ENCODE measurements around the gene CD8A. TPM values are rescaled to one million over a fixed set of nuclear protein-coding genes. Genes with fewer than 3 reads are reported as not detected.
A peak's percentile ranks its signal among the peaks of the same experiment; 100 is the strongest.

Gene CD8A
- polyA plus RNA-seq, 1 experiment, result not detected

- peak overlapping the region; percentile 45 for H3K4me3 ChIP-seq (ENCODE audit: low read depth, low read length)
- no peak for TF ChIP-seq CTCF (IDR thresholded peaks at IDR 0.05; ENCODE audit: low read depth, low read length)
Observed at GRCh38 chr2:86807133-86807467, 16.4 kb upstream of the CD8A start.

GRCh38 chr2:86806059-86806857 is 15.5 kb upstream of the CD8A start:
- TF ChIP-seq CTCF (IDR thresholded peaks at IDR 0.05; ENCODE audit: low read depth, low read length), result no peak
- Histone ChIP-seq H3K27me3 (ENCODE audit: control insufficient read depth, insufficient read depth, low read length) (peaks cover 42% of the 10 kb centered on the region), H3K27ac (ENCODE audit: low read depth, low read length) (no peak overlapping the region), H3K9me3 (ENCODE audit: control insufficient read depth, insufficient read depth, low read length) (no peaks in the 10 kb centered on the region; the same call in 1 of the 2 replicates), H3K4me3 (ENCODE audit: low read depth, low read length) (no peak overlapping the region)
- no peak for DNase-seq (ENCODE audit: low read depth, low spot score)
- ChIA-PET CTCF (no interaction called here), POLR2A (no interaction called here)

More at GRCh38 chr2:86807133-86807467, 16.4 kb upstream of the CD8A start:
- H3K9me3 ChIP-seq (ENCODE audit: control insufficient read depth, insufficient read depth, low read length), result no peaks in the 10 kb centered on the region; the same call in 1 of the 2 replicates
- no peak for DNase-seq (ENCODE audit: low read depth, low spot score)
- H3K27me3 ChIP-seq (ENCODE audit: control insufficient read depth, insufficient read depth, low read length), result peaks cover 45% of the 10 kb centered on the region
- ChIA-PET CTCF (no interaction called here), POLR2A (no interaction called here)
- H3K27ac ChIP-seq (ENCODE audit: low read depth, low read length), result no peak overlapping the region

- Histone ChIP-seq H3K4me3 (ENCODE audit: low read depth, low read length) (no peak overlapping the region), H3K27me3 (ENCODE audit: control insufficient read depth, insufficient read depth, low read length) (peaks cover 15% of the 10 kb centered on the region), H3K9me3 (ENCODE audit: control insufficient read depth, insufficient read depth, low read length) (peaks cover 6% of the 10 kb centered on the region; the same call in 1 of the 2 replicates), H3K27ac (ENCODE audit: low read depth, low read length) (no peak overlapping the region)
- POLR2A ChIA-PET, result no interaction called here
- no peak for DNase-seq (ENCODE audit: low read depth, low spot score)
- TF ChIP-seq CTCF (IDR thresholded peaks at IDR 0.05; ENCODE audit: low read depth, low read length), result no peak
- CTCF ChIA-PET, result no interaction called here
Observed at GRCh38 chr2:86800856-86801567, 10.3 kb upstream of the CD8A start.

- Histone ChIP-seq H3K9me3 (ENCODE audit: control insufficient read depth, insufficient read depth, low read length) (peaks cover 11% of the 10 kb centered on the region), H3K4me3 (ENCODE audit: low read depth, low read length) (no peak overlapping the region), H3K27ac (ENCODE audit: low read depth, low read length) (no peak overlapping the region), H3K27me3 (ENCODE audit: control insufficient read depth, insufficient read depth, low read length) (peaks cover 38% of the 10 kb centered on the region)
- DNase-seq (ENCODE audit: low read depth, low spot score), result no peak
- ChIA-PET POLR2A (no interaction called here), CTCF (no interaction called here)
- TF ChIP-seq CTCF (IDR thresholded peaks at IDR 0.05; ENCODE audit: low read depth, low read length), result no peak
Observed at GRCh38 chr2:86794861-86795260, 4.1 kb upstream of the CD8A start.

- Histone ChIP-seq H3K27ac (ENCODE audit: low read depth, low read length) (no peak overlapping the region), H3K9me3 (ENCODE audit: control insufficient read depth, insufficient read depth, low read length) (peaks cover 11% of the 10 kb centered on the region), H3K27me3 (ENCODE audit: control insufficient read depth, insufficient read depth, low read length) (peaks cover 48% of the 10 kb centered on the region), H3K4me3 (ENCODE audit: low read depth, low read length) (no peak overlapping the region)
- DNase-seq (ENCODE audit: low read depth, low spot score), result no peak
- CTCF ChIA-PET, result no interaction called here
- POLR2A ChIA-PET, result no interaction called here
- TF ChIP-seq CTCF (IDR thresholded peaks at IDR 0.05; ENCODE audit: low read depth, low read length), result no peak
Observed at GRCh38 chr2:86793752-86794151, 3.0 kb upstream of the CD8A start.

Measured in AG04450 (cell line).